ENCODE data around the gene ARID5B.

The ARID5B gene

GRCh38 chr10:61994405-61995219, 93.1 kb downstream of the ARID5B start:
- no peak for TF ChIP-seq REST (IDR thresholded peaks at IDR 0.05; ENCODE audit: insufficient read depth in 1 of 2, low read depth in 2 of 2, low read length in 2 of 2)
- TF ChIP-seq POLR2AphosphoS5 (IDR thresholded peaks at IDR 0.05; ENCODE audit: low read depth, low read length) = no peak
- TF ChIP-seq TAF1 (IDR thresholded peaks at IDR 0.05; ENCODE audit: borderline replicate concordance, insufficient read depth, low read length) = no peak
- TF ChIP-seq FOXP2 (optimal IDR thresholded peaks at IDR 0.05; ENCODE audit: borderline replicate concordance, extremely low read depth, extremely low read length, insufficient read depth) = no peak
- no peak for TF ChIP-seq SIN3A (IDR thresholded peaks at IDR 0.05; ENCODE audit: borderline replicate concordance, insufficient read depth, low read length)

GRCh38 chr10:61995220-61995503, 93.7 kb downstream of the ARID5B start:
- TF ChIP-seq POLR2AphosphoS5 (IDR thresholded peaks at IDR 0.05; ENCODE audit: low read depth, low read length) (no peak), REST (IDR thresholded peaks at IDR 0.05; ENCODE audit: insufficient read depth in 1 of 2, low read depth in 2 of 2, low read length in 2 of 2) (no peak), FOXP2 (optimal IDR thresholded peaks at IDR 0.05; ENCODE audit: borderline replicate concordance, extremely low read depth, extremely low read length, insufficient read depth) (no peak), TAF1 (IDR thresholded peaks at IDR 0.05; ENCODE audit: borderline replicate concordance, insufficient read depth, low read length) (no peak), SIN3A (IDR thresholded peaks at IDR 0.05; ENCODE audit: borderline replicate concordance, insufficient read depth, low read length) (no peak)

GRCh38 chr10:61998937-61999336, 97.4 kb downstream of the ARID5B start:
- TF ChIP-seq POLR2AphosphoS5 (IDR thresholded peaks at IDR 0.05; ENCODE audit: low read depth, low read length) (no peak), TAF1 (IDR thresholded peaks at IDR 0.05; ENCODE audit: borderline replicate concordance, insufficient read depth, low read length) (no peak), SIN3A (IDR thresholded peaks at IDR 0.05; ENCODE audit: borderline replicate concordance, insufficient read depth, low read length) (no peak), FOXP2 (optimal IDR thresholded peaks at IDR 0.05; ENCODE audit: borderline replicate concordance, extremely low read depth, extremely low read length, insufficient read depth) (no peak), REST (IDR thresholded peaks at IDR 0.05; ENCODE audit: insufficient read depth in 1 of 2, low read depth in 2 of 2, low read length in 2 of 2) (no peak)

- TF ChIP-seq POLR2AphosphoS5 (IDR thresholded peaks at IDR 0.05; ENCODE audit: low read depth, low read length) = no peak
- no peak for TF ChIP-seq REST (IDR thresholded peaks at IDR 0.05; ENCODE audit: insufficient read depth in 1 of 2, low read depth in 2 of 2, low read length in 2 of 2)
- no peak for TF ChIP-seq FOXP2 (optimal IDR thresholded peaks at IDR 0.05; ENCODE audit: borderline replicate concordance, extremely low read depth, extremely low read length, insufficient read depth)
- no peak for TF ChIP-seq SIN3A (IDR thresholded peaks at IDR 0.05; ENCODE audit: borderline replicate concordance, insufficient read depth, low read length)
- no peak for TF ChIP-seq TAF1 (IDR thresholded peaks at IDR 0.05; ENCODE audit: borderline replicate concordance, insufficient read depth, low read length)
These were observed 98.6 kb downstream of the ARID5B start for GRCh38 chr10:62000037-62000603.

Measured in PFSK-1 (cell line).